ENCODE data around the gene KDM1A. TPM values are rescaled to one million over a fixed set of nuclear protein-coding genes. Genes with fewer than 3 reads are reported as not detected.

Gene KDM1A
- total and polyA plus RNA-seq, 8 donors, result 17.1 to 78.9 (median 29.2) TPM

GRCh38 chr1:22971611-22972405 lies 47.5 kb upstream of the KDM1A start:
- Histone ChIP-seq H3K36me3 (no peaks in the 10 kb centered on the region), H3K27ac (no peak overlapping the region), H3K9me3 (peaks cover 0 to 3% (median under 1%) of the 10 kb centered on the region in 4 donors), H3K27me3 (peaks cover 0 to 69% (median 22%) of the 10 kb centered on the region in 3 donors), H3K4me3 (no peak overlapping the region), H3K4me1 (peaks cover 0 to 12% (median 3%) of the 10 kb centered on the region in 4 donors)
- no peak for DNase-seq
- TF ChIP-seq CTCF (IDR thresholded peaks at IDR 0.05) (no peak), POLR2A (IDR thresholded peaks at IDR 0.05) (no peak), POLR2AphosphoS5 (IDR thresholded peaks at IDR 0.05) (no peak), EP300 (IDR thresholded peaks at IDR 0.05) (no peak)
- WGBS, 5 donors, result 49 to 67% (median 58%) methylated on average over 5 of the region's 5 CpGs
- intact Hi-C loops (cut with DNase I; ENCODE audit: low total_unique reads), result no loop called here

GRCh38 chr1:22972760-22973159 lies 46.5 kb upstream of the KDM1A start, which contains the start of gene LACTBL1:
Gene LACTBL1 (minus strand): TSS chr1:22972866. CDS start chr1:22972316, 550 bp downstream.
- H3K27me3 ChIP-seq, result peaks cover 0 to 75% (median 22%) of the 10 kb centered on the region in 3 donors
- TF ChIP-seq POLR2AphosphoS5 (IDR thresholded peaks at IDR 0.05) (no peak), EP300 (IDR thresholded peaks at IDR 0.05) (no peak), POLR2A (IDR thresholded peaks at IDR 0.05) (no peak), CTCF (IDR thresholded peaks at IDR 0.05) (no peak)
- WGBS, 5 donors, result 52 to 77% (median 73%) methylated on average over 5 of the region's 5 CpGs

DNA sequence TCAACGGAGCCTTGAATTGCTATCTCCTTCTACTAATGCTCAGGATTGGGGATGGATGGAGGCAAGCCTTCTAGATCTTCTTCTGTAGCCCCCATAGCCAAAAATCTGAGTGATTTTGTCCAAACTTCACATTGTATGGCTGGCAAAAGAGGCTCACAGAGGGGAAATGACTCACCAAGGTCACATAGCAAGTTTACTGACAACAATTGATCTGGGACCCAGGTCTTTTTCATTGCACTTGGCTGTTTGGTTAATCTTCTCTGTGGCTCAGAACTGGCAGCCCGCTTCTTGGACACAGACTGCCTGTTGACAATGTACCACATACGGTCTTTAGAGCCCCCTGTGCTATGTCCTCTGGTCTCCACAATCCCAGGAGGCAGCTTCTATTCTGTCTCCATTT lies 43.6 kb upstream of the KDM1A start:
- H3K27me3 ChIP-seq, result peaks cover 0 to 56% (median 18%) of the 10 kb centered on the region in 3 donors
- no peak overlapping the region for H3K4me3 ChIP-seq
- TF ChIP-seq POLR2AphosphoS5 (IDR thresholded peaks at IDR 0.05) (no peak), CTCF (IDR thresholded peaks at IDR 0.05) (no peak), POLR2A (IDR thresholded peaks at IDR 0.05) (no peak), EP300 (IDR thresholded peaks at IDR 0.05) (no peak)
- no peaks in the 10 kb centered on the region for H3K36me3 ChIP-seq
- no peak overlapping the region for H3K27ac ChIP-seq
- H3K4me1 ChIP-seq, result no peaks in the 10 kb centered on the region
- H3K9me3 ChIP-seq, result no peaks in the 10 kb centered on the region
- intact Hi-C loops (cut with DNase I; ENCODE audit: low total_unique reads), result no loop called here
- 66 to 71% (median 69%) methylated on average over 3 of the region's 3 CpGs for WGBS, 5 donors
- no peak for DNase-seq

More at GRCh38 chr1:22972760-22973159, 46.5 kb upstream of the KDM1A start, which contains the start of gene LACTBL1:
- H3K36me3 ChIP-seq, result no peaks in the 10 kb centered on the region
- intact Hi-C loops (cut with DNase I; ENCODE audit: low total_unique reads), result no loop called here
- no peak for DNase-seq
- H3K27ac ChIP-seq, result no peak within 1 kb of the TSS
- peaks cover 0 to 12% (median 3%) of the 10 kb centered on the region in 4 donors for H3K4me1 ChIP-seq
- no peak within 1 kb of the TSS for H3K4me3 ChIP-seq
- no peaks in the 10 kb centered on the region for H3K9me3 ChIP-seq

- intact Hi-C loops (cut with DNase I; ENCODE audit: low total_unique reads), result no loop called here
- Histone ChIP-seq H3K4me1 (no peaks in the 10 kb centered on the region), H3K27me3 (peaks cover 0 to 52% (median 15%) of the 10 kb centered on the region in 3 donors), H3K9me3 (no peaks in the 10 kb centered on the region), H3K27ac (no peak overlapping the region), H3K4me3 (no peak overlapping the region), H3K36me3 (no peaks in the 10 kb centered on the region)
- 48 to 54% (median 51%) methylated on average over 4 of the region's 4 CpGs for WGBS, 5 donors
- DNase-seq, result no peak
- no peak for TF ChIP-seq POLR2AphosphoS5 (IDR thresholded peaks at IDR 0.05)
- TF ChIP-seq POLR2A (IDR thresholded peaks at IDR 0.05), result no peak
- TF ChIP-seq EP300 (IDR thresholded peaks at IDR 0.05), result no peak
- no peak for TF ChIP-seq CTCF (IDR thresholded peaks at IDR 0.05)
Measured at GRCh38 chr1:22976127-22976460, 43.2 kb upstream of the KDM1A start.
